Measurements from ENCODE around the gene GPR17. TPM values are rescaled to one million over a fixed set of nuclear protein-coding genes. Genes with fewer than 3 reads are reported as not detected.

The GPR17 gene
- total and polyA plus RNA-seq, 2 donors = under 0.01 to 0.07 TPM

DNA sequence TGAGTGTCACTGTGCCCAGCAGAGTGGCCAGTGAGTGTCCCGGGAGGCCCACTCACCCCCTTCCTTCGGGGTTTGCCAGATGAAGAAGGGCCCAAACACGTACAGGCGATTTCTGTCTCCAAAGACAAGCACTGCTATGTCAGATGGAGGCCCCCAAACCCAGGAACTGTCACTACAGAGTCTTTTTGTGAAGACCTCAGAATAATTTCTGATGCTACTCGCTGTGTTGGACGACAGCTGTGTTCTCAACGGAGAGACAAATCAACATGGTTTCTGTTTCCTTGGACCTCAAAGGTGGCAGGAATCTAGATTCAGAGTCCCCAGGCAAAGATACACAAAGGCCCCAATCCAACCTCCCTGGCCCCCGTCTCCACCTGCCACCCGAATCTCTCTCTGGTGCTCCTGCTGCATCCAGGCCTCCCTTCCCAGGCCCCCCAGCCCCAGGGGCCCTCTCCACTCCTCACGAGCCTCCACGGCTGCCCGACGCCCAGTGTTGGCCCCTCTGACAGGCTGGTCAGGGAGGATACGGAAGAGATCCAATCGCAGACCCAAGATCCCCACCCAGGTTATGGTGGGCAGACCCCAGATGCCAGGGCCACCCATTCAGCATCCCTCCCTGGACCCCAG lies 2.4 kb upstream of the GPR17 start:
- 93% methylated on average over 15 of the region's 15 CpGs for WGBS
- H3K4me1 ChIP-seq (ENCODE audit: control insufficient read depth in 2 of 2, insufficient read depth in 2 of 2, low read length in 2 of 2) = peaks cover 44 to 91% of the 10 kb centered on the region in 2 donors

DNA sequence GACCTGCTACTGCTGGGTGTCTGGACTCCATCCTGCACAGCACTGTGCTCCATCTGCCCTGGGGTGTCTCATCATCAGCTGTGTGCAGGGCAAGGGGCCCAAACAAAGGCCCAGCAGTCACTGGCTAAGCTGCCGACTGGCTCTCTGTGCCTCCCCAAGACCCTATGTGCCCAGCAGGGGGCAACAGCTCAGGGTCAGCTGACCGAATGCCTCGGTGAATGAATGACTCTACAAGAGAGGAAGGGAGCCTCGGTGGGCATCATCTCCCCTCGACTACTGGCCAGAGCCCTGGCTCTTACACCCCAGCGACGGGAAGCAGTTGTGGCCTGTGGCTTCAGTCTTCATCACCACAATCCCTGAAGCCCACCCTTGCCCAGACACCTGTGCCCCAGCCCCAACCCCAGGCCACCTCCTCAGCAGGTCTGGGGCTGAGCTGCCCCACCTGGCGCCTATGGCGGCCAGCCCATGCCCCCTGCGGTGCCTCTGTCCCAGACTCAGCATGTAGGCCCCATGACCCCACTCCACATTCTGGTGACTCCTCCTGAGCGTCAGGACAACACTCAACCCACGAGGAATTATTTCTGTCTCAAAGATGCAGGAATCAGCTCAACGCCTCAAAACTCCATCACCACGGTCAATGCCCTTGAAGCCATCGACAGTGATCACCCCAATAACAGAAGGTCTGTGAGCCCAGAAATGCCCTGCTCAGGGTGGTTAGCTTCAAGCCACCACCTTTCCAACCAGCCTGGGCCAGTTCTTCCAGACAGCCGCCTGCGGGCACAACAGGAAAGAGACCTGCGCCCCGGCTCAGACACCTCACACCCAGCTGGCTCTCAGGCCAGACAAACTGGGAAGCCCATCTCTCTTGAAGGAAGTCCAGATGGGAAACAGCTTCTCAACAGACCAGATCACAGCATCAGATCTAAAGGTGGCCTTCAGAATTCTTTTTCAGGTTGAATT lies 1.6 kb upstream of the GPR17 start:
- no peaks in the 10 kb centered on the region for H3K27me3 ChIP-seq (ENCODE audit: control insufficient read depth in 2 of 2, insufficient read depth in 1 of 2, low read length in 1 of 2)
- H3K4me3 ChIP-seq (ENCODE audit: low read length in 2 of 2) = no peak overlapping the region
- peaks cover 0 to 15% of the 10 kb centered on the region in 2 donors for H3K9me3 ChIP-seq (ENCODE audit: control insufficient read depth in 2 of 2, insufficient read depth in 1 of 2, low read length in 1 of 2)
- peaks cover 42 to 87% of the 10 kb centered on the region in 2 donors for H3K4me1 ChIP-seq (ENCODE audit: control insufficient read depth in 2 of 2, insufficient read depth in 2 of 2, low read length in 2 of 2)
- WGBS = 88% methylated on average over 19 of the region's 19 CpGs
- no peak overlapping the region for H3K27ac ChIP-seq (ENCODE audit: low read depth in 1 of 2, low read length in 1 of 2)
- DNase-seq (ENCODE audit: low read depth in 6 of 9, low spot score in 9 of 9) = no peak
- H3K36me3 ChIP-seq (ENCODE audit: control insufficient read depth in 2 of 2, insufficient read depth in 2 of 2, low read length in 1 of 2) = no peaks in the 10 kb centered on the region

More for the DNA sequence above, 2.4 kb upstream of the GPR17 start:
- Histone ChIP-seq H3K36me3 (ENCODE audit: control insufficient read depth in 2 of 2, insufficient read depth in 2 of 2, low read length in 1 of 2) (peaks cover 0 to 6% of the 10 kb centered on the region in 2 donors), H3K27me3 (ENCODE audit: control insufficient read depth in 2 of 2, insufficient read depth in 1 of 2, low read length in 1 of 2) (no peaks in the 10 kb centered on the region), H3K27ac (ENCODE audit: low read depth in 1 of 2, low read length in 1 of 2) (peak overlapping the region; percentile 3 to 93), H3K9me3 (ENCODE audit: control insufficient read depth in 2 of 2, insufficient read depth in 1 of 2, low read length in 1 of 2) (peaks cover 0 to 16% of the 10 kb centered on the region in 2 donors), H3K4me3 (ENCODE audit: low read length in 2 of 2) (no peak overlapping the region)
- DNase-seq (ENCODE audit: low read depth in 6 of 9, low spot score in 9 of 9) = peak in 1 of 9 donors; percentile 44

GRCh38 chr2:127645026-127645394 lies 943 bp upstream of the GPR17 start:
- WGBS = 92% methylated on average over 1 of the region's 1 CpG

GRCh38 chr2:127646487-127647241 lies 711 bp downstream of the GPR17 start:
- Histone ChIP-seq H3K4me3 (ENCODE audit: low read length in 2 of 2) (no peak overlapping the region), H3K27me3 (ENCODE audit: control insufficient read depth in 2 of 2, insufficient read depth in 1 of 2, low read length in 1 of 2) (no peaks in the 10 kb centered on the region), H3K36me3 (ENCODE audit: control insufficient read depth in 2 of 2, insufficient read depth in 2 of 2, low read length in 1 of 2) (no peaks in the 10 kb centered on the region), H3K4me1 (ENCODE audit: control insufficient read depth in 2 of 2, insufficient read depth in 2 of 2, low read length in 2 of 2) (peaks cover 24 to 75% of the 10 kb centered on the region in 2 donors), H3K9me3 (ENCODE audit: control insufficient read depth in 2 of 2, insufficient read depth in 1 of 2, low read length in 1 of 2) (peaks cover 0 to 3% of the 10 kb centered on the region in 2 donors), H3K27ac (ENCODE audit: low read depth in 1 of 2, low read length in 1 of 2) (no peak overlapping the region)
- 80% methylated on average over 24 of the region's 24 CpGs for WGBS
- DNase-seq (ENCODE audit: low read depth in 6 of 9, low spot score in 9 of 9) = no peak

More at GRCh38 chr2:127645026-127645394, 943 bp upstream of the GPR17 start:
- H3K27ac ChIP-seq (ENCODE audit: low read depth in 1 of 2, low read length in 1 of 2) = no peak overlapping the region
- H3K36me3 ChIP-seq (ENCODE audit: control insufficient read depth in 2 of 2, insufficient read depth in 2 of 2, low read length in 1 of 2) = no peaks in the 10 kb centered on the region
- H3K4me1 ChIP-seq (ENCODE audit: control insufficient read depth in 2 of 2, insufficient read depth in 2 of 2, low read length in 2 of 2) = peaks cover 40 to 87% of the 10 kb centered on the region in 2 donors
- no peak overlapping the region for H3K4me3 ChIP-seq (ENCODE audit: low read length in 2 of 2)
- no peak for DNase-seq (ENCODE audit: low read depth in 6 of 9, low spot score in 9 of 9)
- peaks cover 0 to 12% of the 10 kb centered on the region in 2 donors for H3K9me3 ChIP-seq (ENCODE audit: control insufficient read depth in 2 of 2, insufficient read depth in 1 of 2, low read length in 1 of 2)
- no peaks in the 10 kb centered on the region for H3K27me3 ChIP-seq (ENCODE audit: control insufficient read depth in 2 of 2, insufficient read depth in 1 of 2, low read length in 1 of 2)

- H3K4me1 ChIP-seq (ENCODE audit: control insufficient read depth in 2 of 2, insufficient read depth in 2 of 2, low read length in 2 of 2) = peaks cover 19 to 75% of the 10 kb centered on the region in 2 donors
- no peaks in the 10 kb centered on the region for H3K9me3 ChIP-seq (ENCODE audit: control insufficient read depth in 2 of 2, insufficient read depth in 1 of 2, low read length in 1 of 2)
- H3K27ac ChIP-seq (ENCODE audit: low read depth in 1 of 2, low read length in 1 of 2) = peak overlapping the region in 1 of 2 donors; percentile 18
- H3K27me3 ChIP-seq (ENCODE audit: control insufficient read depth in 2 of 2, insufficient read depth in 1 of 2, low read length in 1 of 2) = no peaks in the 10 kb centered on the region
- no peak overlapping the region for H3K4me3 ChIP-seq (ENCODE audit: low read length in 2 of 2)
- no peaks in the 10 kb centered on the region for H3K36me3 ChIP-seq (ENCODE audit: control insufficient read depth in 2 of 2, insufficient read depth in 2 of 2, low read length in 1 of 2)
- 94% methylated on average over 16 of the region's 16 CpGs for WGBS
- DNase-seq (ENCODE audit: low read depth in 6 of 9, low spot score in 9 of 9) = no peak
These were observed 1.6 kb downstream of the GPR17 start for GRCh38 chr2:127647242-127648190.

DNA sequence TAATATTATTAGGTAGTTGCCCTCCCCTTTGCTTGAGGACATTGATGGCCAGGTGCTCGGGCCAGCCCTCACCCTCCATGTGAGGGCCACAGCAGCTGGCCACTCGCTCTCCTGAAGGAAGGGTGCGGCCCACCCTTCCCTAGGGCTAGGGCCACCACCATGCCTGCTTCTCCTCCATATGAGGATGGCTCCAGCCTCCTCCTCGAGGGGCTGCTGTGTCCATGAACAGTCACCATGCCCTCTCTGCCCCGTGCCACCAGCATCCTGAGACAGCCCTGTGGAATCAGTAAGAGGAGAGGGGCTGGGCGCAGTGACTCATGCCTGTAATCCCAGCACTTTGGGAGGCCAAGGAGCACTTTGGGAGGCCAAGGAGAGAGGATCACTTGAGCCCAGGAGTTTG lies 2.4 kb downstream of the GPR17 start:
- Histone ChIP-seq H3K27ac (ENCODE audit: low read depth in 1 of 2, low read length in 1 of 2) (no peak overlapping the region), H3K36me3 (ENCODE audit: control insufficient read depth in 2 of 2, insufficient read depth in 2 of 2, low read length in 1 of 2) (no peaks in the 10 kb centered on the region), H3K4me1 (ENCODE audit: control insufficient read depth in 2 of 2, insufficient read depth in 2 of 2, low read length in 2 of 2) (peaks cover 16 to 75% of the 10 kb centered on the region in 2 donors), H3K9me3 (ENCODE audit: control insufficient read depth in 2 of 2, insufficient read depth in 1 of 2, low read length in 1 of 2) (no peaks in the 10 kb centered on the region), H3K27me3 (ENCODE audit: control insufficient read depth in 2 of 2, insufficient read depth in 1 of 2, low read length in 1 of 2) (no peaks in the 10 kb centered on the region), H3K4me3 (ENCODE audit: low read length in 2 of 2) (no peak overlapping the region)
- no peak for DNase-seq (ENCODE audit: low read depth in 6 of 9, low spot score in 9 of 9)
- WGBS = 87% methylated on average over 6 of the region's 6 CpGs

- H3K4me3 ChIP-seq (ENCODE audit: low read length in 2 of 2) = no peak overlapping the region
- no peaks in the 10 kb centered on the region for H3K27me3 ChIP-seq (ENCODE audit: control insufficient read depth in 2 of 2, insufficient read depth in 1 of 2, low read length in 1 of 2)
- DNase-seq (ENCODE audit: low read depth in 6 of 9, low spot score in 9 of 9) = peak in 1 of 9 donors; percentile 38
- no peaks in the 10 kb centered on the region for H3K9me3 ChIP-seq (ENCODE audit: control insufficient read depth in 2 of 2, insufficient read depth in 1 of 2, low read length in 1 of 2)
- peaks cover 20 to 72% of the 10 kb centered on the region in 2 donors for H3K4me1 ChIP-seq (ENCODE audit: control insufficient read depth in 2 of 2, insufficient read depth in 2 of 2, low read length in 2 of 2)
- WGBS = 51% methylated on average over 12 of the region's 12 CpGs
- H3K36me3 ChIP-seq (ENCODE audit: control insufficient read depth in 2 of 2, insufficient read depth in 2 of 2, low read length in 1 of 2) = no peaks in the 10 kb centered on the region
- H3K27ac ChIP-seq (ENCODE audit: low read depth in 1 of 2, low read length in 1 of 2) = peak overlapping the region; percentile 53 to 54
These were observed 3.2 kb downstream of the GPR17 start for GRCh38 chr2:127649100-127649611.

DNA sequence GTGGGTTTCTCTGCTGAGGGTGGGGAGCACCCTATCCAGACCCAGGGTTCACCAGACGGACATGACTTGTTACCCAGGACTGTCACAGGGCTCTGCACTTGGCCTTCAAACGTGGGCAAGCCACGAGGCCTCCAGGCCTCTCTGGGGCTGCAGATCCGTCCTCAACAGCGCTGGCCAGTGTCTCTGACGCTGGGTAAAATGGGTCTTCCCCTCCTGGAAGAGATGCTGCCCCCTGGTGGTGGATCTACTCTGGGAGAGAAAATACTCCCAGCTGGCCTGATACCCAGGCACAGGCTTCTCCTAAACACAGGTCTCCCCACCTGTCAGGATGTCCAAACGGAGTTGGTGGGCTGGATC lies 3.7 kb downstream of the GPR17 start:
- no peak overlapping the region for H3K4me3 ChIP-seq (ENCODE audit: low read length in 2 of 2)
- no peaks in the 10 kb centered on the region for H3K36me3 ChIP-seq (ENCODE audit: control insufficient read depth in 2 of 2, insufficient read depth in 2 of 2, low read length in 1 of 2)
- WGBS = 12% methylated on average over 7 of the region's 7 CpGs
- H3K27me3 ChIP-seq (ENCODE audit: control insufficient read depth in 2 of 2, insufficient read depth in 1 of 2, low read length in 1 of 2) = no peaks in the 10 kb centered on the region
- H3K4me1 ChIP-seq (ENCODE audit: control insufficient read depth in 2 of 2, insufficient read depth in 2 of 2, low read length in 2 of 2) = peaks cover 20 to 68% of the 10 kb centered on the region in 2 donors
- peak; percentile 56 to 90 (median 79) for DNase-seq (ENCODE audit: low read depth in 6 of 9, low spot score in 9 of 9)
- H3K9me3 ChIP-seq (ENCODE audit: control insufficient read depth in 2 of 2, insufficient read depth in 1 of 2, low read length in 1 of 2) = no peaks in the 10 kb centered on the region
- peak overlapping the region in 1 of 2 donors; percentile 53 for H3K27ac ChIP-seq (ENCODE audit: low read depth in 1 of 2, low read length in 1 of 2)
